Activated T-cell treated with anti-CD3 and anti-CD28 coated beads for 1 hour (primary cell): Measurements from ENCODE around the gene IFNA4.

Source experiments
- DNase-seq: peaks from one replicate; pipeline ENCODE4 v3.0.0-alpha.2; 2020; ENCODE audit warnings: low read depth

The IFNA4 gene

GRCh38 chr9:21165516-21165915 lies 21.9 kb downstream of the IFNA4 start:
- DNase-seq: no peak

- DNase-seq: no peak
Observed at GRCh38 chr9:21160178-21160577, 27.2 kb downstream of the IFNA4 start.

- DNase-seq: no peak
Observed at GRCh38 chr9:21155501-21155900, 31.9 kb downstream of the IFNA4 start.

GRCh38 chr9:21154018-21154608 lies 33.3 kb downstream of the IFNA4 start:
- no peak for DNase-seq

- DNase-seq: no peak
Observed at GRCh38 chr9:21153336-21154017, 33.9 kb downstream of the IFNA4 start.

- no peak for DNase-seq
Observed at GRCh38 chr9:21144603-21145002, 42.8 kb downstream of the IFNA4 start.

GRCh38 chr9:21141427-21141882 lies 45.9 kb downstream of the IFNA4 start, which contains the start of gene IFNW1:
IFNW1 (minus strand) TSS chr9:21141832; CDS start chr9:21141570, 262 bp downstream.
- no peak for DNase-seq

GRCh38 chr9:21137020-21137419 lies 50.4 kb downstream of the IFNA4 start:
- DNase-seq: no peak
